ENCODE data around the gene GNAZ.

Gene GNAZ

DNA sequence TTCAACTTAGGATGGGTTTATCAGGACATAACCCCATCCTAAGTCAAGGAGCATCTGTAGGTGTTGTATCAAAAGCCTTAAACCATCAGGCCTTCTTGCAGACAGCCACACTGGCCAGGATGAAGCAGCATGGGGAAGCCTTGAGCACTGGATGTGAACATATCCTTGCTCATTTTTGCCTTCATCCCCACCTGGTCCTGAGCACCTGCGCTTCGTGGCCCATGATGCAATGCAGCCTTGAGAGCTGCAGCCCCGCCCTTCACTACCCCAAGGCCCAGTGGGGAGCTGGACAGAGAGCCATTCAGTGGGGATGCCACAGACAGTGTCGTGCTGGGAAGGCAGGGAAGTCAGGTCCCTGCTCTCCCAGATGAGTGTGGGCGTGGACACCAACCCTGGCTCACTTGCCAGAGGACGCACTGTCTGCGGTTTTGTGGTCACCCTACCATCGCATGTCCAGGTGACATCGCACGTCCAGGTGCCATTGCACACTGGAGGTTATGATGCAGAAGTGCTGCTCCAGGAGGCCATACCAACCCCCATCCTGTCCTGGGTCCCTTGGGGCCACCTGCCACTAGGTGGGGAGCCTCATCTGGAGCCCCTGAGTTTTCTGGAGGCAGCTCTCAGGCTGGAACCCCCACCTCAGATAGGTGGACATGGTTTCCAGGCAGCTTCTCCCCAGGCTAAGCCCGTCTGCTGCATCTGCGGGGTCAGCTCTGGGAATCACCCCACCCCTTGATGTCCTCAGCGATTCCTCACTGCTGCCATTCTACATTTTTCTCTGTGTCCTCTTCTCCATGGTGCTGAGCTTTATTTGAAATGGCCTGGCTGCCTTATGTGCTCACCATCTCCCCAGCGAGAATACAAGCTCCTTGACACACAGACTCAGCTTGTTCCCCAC is 14.4 kb downstream of the GNAZ start:
- in situ Hi-C loops (cut with HindIII; ENCODE audit: low sequenced_read_pairs) = no loop called here
- H3K4me3 ChIP-seq (ENCODE audit: low read depth, low read length) = no peak overlapping the region
- TF ChIP-seq, protein P1, sequence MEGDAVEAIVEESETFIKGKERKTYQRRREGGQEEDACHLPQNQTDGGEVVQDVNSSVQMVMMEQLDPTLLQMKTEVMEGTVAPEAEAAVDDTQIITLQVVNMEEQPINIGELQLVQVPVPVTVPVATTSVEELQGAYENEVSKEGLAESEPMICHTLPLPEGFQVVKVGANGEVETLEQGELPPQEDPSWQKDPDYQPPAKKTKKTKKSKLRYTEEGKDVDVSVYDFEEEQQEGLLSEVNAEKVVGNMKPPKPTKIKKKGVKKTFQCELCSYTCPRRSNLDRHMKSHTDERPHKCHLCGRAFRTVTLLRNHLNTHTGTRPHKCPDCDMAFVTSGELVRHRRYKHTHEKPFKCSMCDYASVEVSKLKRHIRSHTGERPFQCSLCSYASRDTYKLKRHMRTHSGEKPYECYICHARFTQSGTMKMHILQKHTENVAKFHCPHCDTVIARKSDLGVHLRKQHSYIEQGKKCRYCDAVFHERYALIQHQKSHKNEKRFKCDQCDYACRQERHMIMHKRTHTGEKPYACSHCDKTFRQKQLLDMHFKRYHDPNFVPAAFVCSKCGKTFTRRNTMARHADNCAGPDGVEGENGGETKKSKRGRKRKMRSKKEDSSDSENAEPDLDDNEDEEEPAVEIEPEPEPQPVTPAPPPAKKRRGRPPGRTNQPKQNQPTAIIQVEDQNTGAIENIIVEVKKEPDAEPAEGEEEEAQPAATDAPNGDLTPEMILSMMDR (IDR thresholded peaks at IDR 0.05; ENCODE audit: low read depth, low read length) = no peak
- DNase-seq (ENCODE audit: low read depth, low spot score) = no peak

DNA sequence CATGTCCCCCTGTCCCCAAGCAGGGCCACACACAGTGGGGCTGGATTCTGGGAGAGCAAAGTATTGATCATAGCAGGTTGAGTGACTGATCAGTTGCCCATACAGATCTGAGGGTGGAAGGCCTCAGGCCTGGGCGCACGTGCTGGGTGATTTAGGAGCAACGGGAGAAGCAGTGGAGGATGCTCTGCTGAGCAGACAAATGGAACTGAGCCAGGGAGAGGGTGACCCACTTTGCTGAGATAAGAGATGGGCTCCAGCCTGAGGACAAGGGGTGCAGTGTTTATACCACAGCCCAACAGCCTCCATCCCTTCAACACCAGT is 15.0 kb downstream of the GNAZ start:
- TF ChIP-seq, protein P1 (IDR thresholded peaks at IDR 0.05; ENCODE audit: low read depth, low read length) = no peak
- in situ Hi-C loops (cut with HindIII; ENCODE audit: low sequenced_read_pairs) = no loop called here
- no peak for DNase-seq (ENCODE audit: low read depth, low spot score)
- no peak overlapping the region for H3K4me3 ChIP-seq (ENCODE audit: low read depth, low read length)

DNA sequence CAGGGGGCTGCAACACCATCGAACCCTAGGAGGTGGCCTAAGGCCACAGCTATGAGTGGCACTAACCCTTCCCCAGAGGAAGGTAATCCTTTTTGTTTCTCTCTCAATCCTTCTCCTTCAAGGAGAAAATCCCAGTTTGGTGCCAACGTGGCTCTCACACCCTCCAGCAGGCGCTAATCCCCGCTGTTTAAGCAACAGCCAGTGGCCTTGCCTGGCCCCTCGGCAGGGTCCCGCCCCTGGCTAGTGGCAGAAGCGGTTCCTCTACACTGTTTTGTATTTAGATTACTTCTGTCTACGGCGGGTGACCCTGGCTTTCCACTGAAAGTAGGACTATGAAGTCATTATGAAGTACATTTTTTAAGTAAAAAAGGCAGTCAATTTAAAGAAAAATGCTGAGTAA is 15.5 kb downstream of the GNAZ start:
- TF ChIP-seq, protein P1 (IDR thresholded peaks at IDR 0.05; ENCODE audit: low read depth, low read length) = no peak
- DNase-seq (ENCODE audit: low read depth, low spot score) = no peak
- in situ Hi-C loops (cut with HindIII; ENCODE audit: low sequenced_read_pairs) = no loop called here

DNA sequence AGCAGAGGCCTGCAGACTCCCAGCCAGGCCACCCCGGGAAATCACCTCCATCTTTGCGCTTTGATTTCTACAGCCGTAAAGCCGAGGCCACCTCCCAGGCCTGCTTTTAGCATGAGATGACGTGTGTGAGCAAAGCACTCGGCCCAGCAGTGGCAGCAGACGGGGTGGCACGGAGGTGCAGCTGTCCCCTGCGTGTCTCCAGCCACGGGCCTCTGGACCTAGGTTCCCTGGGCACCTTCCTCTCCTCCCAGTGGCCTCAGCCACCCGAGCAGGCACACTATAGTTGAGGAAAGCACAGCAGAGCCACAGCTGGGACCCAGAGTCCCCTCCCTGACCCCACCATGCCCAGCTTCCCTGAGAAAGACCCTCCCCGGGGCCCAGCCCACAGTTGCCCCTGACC is 15.9 kb downstream of the GNAZ start:
- no peak for DNase-seq (ENCODE audit: low read depth, low spot score)
- in situ Hi-C loops (cut with HindIII; ENCODE audit: low sequenced_read_pairs) = no loop called here
- no peak overlapping the region for H3K4me3 ChIP-seq (ENCODE audit: low read depth, low read length)
- TF ChIP-seq, protein P1 (IDR thresholded peaks at IDR 0.05; ENCODE audit: low read depth, low read length) = no peak

More for the DNA sequence above, 15.5 kb downstream of the GNAZ start:
- H3K4me3 ChIP-seq (ENCODE audit: low read depth, low read length) = no peak overlapping the region

DNA sequence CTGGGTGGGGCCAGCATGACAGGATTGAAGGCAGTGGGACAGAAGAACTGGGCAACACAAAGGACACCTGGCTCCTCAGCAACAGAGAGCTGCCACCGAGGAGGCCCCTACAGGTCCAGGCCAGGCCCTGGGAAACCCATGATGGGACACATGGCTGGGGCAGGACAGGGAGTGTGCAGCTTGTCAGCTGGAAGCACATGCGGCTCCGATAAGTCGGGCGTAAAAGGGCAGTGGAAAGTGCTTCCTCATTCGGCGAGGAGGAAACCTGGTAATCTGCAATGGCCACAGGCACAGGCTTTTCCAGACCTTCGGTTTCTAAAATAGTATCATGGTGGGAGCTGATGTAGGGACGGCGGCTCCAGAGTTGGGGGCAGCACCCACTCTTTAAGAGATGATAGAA is 16.5 kb downstream of the GNAZ start:
- TF ChIP-seq, protein P1 (IDR thresholded peaks at IDR 0.05; ENCODE audit: low read depth, low read length) = no peak
- no peak overlapping the region for H3K4me3 ChIP-seq (ENCODE audit: low read depth, low read length)
- in situ Hi-C loops (cut with HindIII; ENCODE audit: low sequenced_read_pairs) = no loop called here
- DNase-seq (ENCODE audit: low read depth, low spot score) = no peak

DNA sequence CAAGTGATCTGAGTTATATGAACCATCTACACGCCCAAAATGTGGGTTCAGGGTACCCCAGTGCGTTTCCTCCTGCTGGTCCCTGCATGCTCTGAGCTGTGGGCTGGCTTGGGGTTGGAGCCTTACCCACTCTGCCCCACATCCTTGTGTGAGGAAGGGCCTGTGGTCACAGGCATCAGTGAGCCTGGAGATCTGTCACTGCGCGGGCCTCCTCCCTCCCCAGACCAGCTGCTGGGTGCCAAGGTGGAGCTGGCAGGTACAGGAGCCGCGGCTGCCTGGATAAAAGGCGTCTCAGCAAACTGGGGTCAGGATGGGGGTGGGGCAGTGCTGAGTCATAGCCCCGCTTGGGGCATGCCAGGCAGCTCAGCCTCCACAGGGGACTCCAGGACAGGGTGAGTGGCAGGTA is 17.9 kb downstream of the GNAZ start:
- no peak for DNase-seq (ENCODE audit: low read depth, low spot score)
- no peak overlapping the region for H3K4me3 ChIP-seq (ENCODE audit: low read depth, low read length)
- TF ChIP-seq, protein P1 (IDR thresholded peaks at IDR 0.05; ENCODE audit: low read depth, low read length) = no peak
- in situ Hi-C loops (cut with HindIII; ENCODE audit: low sequenced_read_pairs) = no loop called here
